H9 (cell line): ENCODE results near the gene CACHD1. TPM values are rescaled to one million over a fixed set of nuclear protein-coding genes. Genes with fewer than 3 reads are reported as not detected.

Experiments used
- DNase-seq: peaks from one replicate; pipeline ENCODE4 v3.0.0-alpha.2; 2017
- H2AFZ ChIP-seq: one replicate; pipeline ENCODE4 v1.6.1; 2013; ENCODE audit warnings: mild to moderate bottlenecking, low read length, control low read depth, moderate library complexity
- H2AK5ac ChIP-seq: 2 replicates; pipeline ENCODE4 v1.6.1; 2013; ENCODE audit warnings: low read length, control low read depth, mixed read lengths; ENCODE audit not compliant: insufficient read length
- H2BK120ac ChIP-seq: one replicate; pipeline ENCODE4 v1.6.1; 2013; ENCODE audit warnings: low read depth, mild to moderate bottlenecking, low read length, control low read depth, inconsistent platforms; ENCODE audit not compliant: poor library complexity, severe bottlenecking
- H2BK12ac ChIP-seq: 2 replicates; pipeline ENCODE4 v1.6.1; 2013; ENCODE audit warnings: low read length, control low read depth, mixed read lengths, low read depth; ENCODE audit not compliant: insufficient read length
- H2BK15ac ChIP-seq: 2 replicates; pipeline ENCODE4 v1.6.1; 2013; ENCODE audit warnings: low read depth, low read length, control low read depth
- H2BK20ac ChIP-seq: one replicate; pipeline ENCODE4 v1.6.1; 2013; ENCODE audit warnings: low read depth, mild to moderate bottlenecking, low read length, control low read depth, inconsistent platforms; ENCODE audit not compliant: poor library complexity, severe bottlenecking
- H2BK5ac ChIP-seq: 2 replicates; pipeline ENCODE4 v1.6.1; 2013; ENCODE audit warnings: low read length, control low read depth, mixed read lengths; ENCODE audit not compliant: insufficient read length
- H3K14ac ChIP-seq: 2 replicates; pipeline ENCODE4 v1.6.1; 2013; ENCODE audit warnings: low read length, control low read depth; ENCODE audit not compliant: insufficient read depth
- H3K18ac ChIP-seq: 2 replicates; pipeline ENCODE4 v1.6.1; 2013; ENCODE audit warnings: low read depth, mild to moderate bottlenecking, mixed read lengths, low read length, control low read depth; ENCODE audit not compliant: insufficient read length
- H3K23ac ChIP-seq: 2 replicates; pipeline ENCODE4 v1.6.1; 2013; ENCODE audit warnings: low read length, control low read depth, mixed read lengths, low read depth; ENCODE audit not compliant: insufficient read length
- H3K23me2 ChIP-seq: 2 replicates; pipeline ENCODE4 v1.6.1; 2013; ENCODE audit warnings: low read depth, mild to moderate bottlenecking, mixed read lengths, low read length, control low read depth; ENCODE audit not compliant: insufficient read length, poor library complexity, severe bottlenecking
- H3K27ac ChIP-seq: 2 replicates; pipeline ENCODE4 v1.5.1; 2013; ENCODE audit warnings: low read length, control low read depth, mixed read lengths, low read depth; ENCODE audit not compliant: insufficient read length
- H3K27me3 ChIP-seq: 2 replicates; pipeline ENCODE4 v1.6.1; 2013; ENCODE audit warnings: low read length, control low read depth, inconsistent platforms; ENCODE audit not compliant: insufficient read depth
- H3K4ac ChIP-seq: 2 replicates; pipeline ENCODE4 v1.6.1; 2013; ENCODE audit warnings: low read depth, mild to moderate bottlenecking, control low read depth, inconsistent platforms, low read length, moderate library complexity
- H3K4me1 ChIP-seq: 2 replicates; pipeline ENCODE4 v1.6.1; 2013; ENCODE audit warnings: low read length, control low read depth, inconsistent platforms; ENCODE audit not compliant: insufficient read depth
- H3K4me2 ChIP-seq: 2 replicates; pipeline ENCODE4 v1.6.1; 2013; ENCODE audit warnings: low read length, control low read depth, mixed read lengths; ENCODE audit not compliant: insufficient read length, insufficient read depth
- H3K56ac ChIP-seq: 2 replicates; pipeline ENCODE4 v1.6.1; 2013; ENCODE audit warnings: low read depth, mild to moderate bottlenecking, mixed read lengths, low read length, control low read depth; ENCODE audit not compliant: insufficient read length
- H3K79me1 ChIP-seq: 2 replicates; pipeline ENCODE4 v1.6.1; 2013; ENCODE audit warnings: low read depth, mild to moderate bottlenecking, moderate library complexity, low read length, control low read depth, inconsistent platforms; ENCODE audit not compliant: insufficient read depth, poor library complexity, severe bottlenecking
- H3K79me2 ChIP-seq: 2 replicates; pipeline ENCODE4 v1.6.1; 2013; ENCODE audit warnings: low read length, control low read depth, inconsistent platforms; ENCODE audit not compliant: insufficient read depth
- H3K9ac ChIP-seq: 2 replicates; pipeline ENCODE4 v1.6.1; 2013; ENCODE audit warnings: low read length, control low read depth, mixed read lengths; ENCODE audit not compliant: insufficient read length; ENCODE audit errors: extremely low read depth
- H3K9me3 ChIP-seq: one replicate; pipeline ENCODE4 v1.6.1; 2013; ENCODE audit warnings: low read depth, low read length, inconsistent platforms; ENCODE audit not compliant: control insufficient read depth
- H3T11ph ChIP-seq: one replicate; pipeline ENCODE4 v1.6.1; 2013; ENCODE audit warnings: mild to moderate bottlenecking, low read length, control low read depth, inconsistent platforms
- H4K20me1 ChIP-seq: one replicate; pipeline ENCODE4 v1.6.1; 2013; ENCODE audit not compliant: control insufficient read depth, insufficient read length, insufficient read depth
- H4K5ac ChIP-seq: 2 replicates; pipeline ENCODE4 v1.6.1; 2013; ENCODE audit warnings: low read depth, mild to moderate bottlenecking, mixed read lengths, low read length, control low read depth; ENCODE audit not compliant: insufficient read length
- H4K8ac ChIP-seq: replicated peaks from 2 replicates; pipeline ENCODE4 v1.6.1; 2013; ENCODE audit warnings: low read length, control low read depth, mixed read lengths, low read depth; ENCODE audit not compliant: insufficient read length
- H4K91ac ChIP-seq: 2 replicates; pipeline ENCODE4 v1.6.1; 2013; ENCODE audit warnings: low read depth, mild to moderate bottlenecking, moderate library complexity, mixed read lengths, low read length, control low read depth; ENCODE audit not compliant: insufficient read length
- H3K27ac Mint-ChIP-seq, 3 experiments: 2 replicates in 2 of 3; 3 replicates in 1 of 3; pipeline ENCODE4 v1.8.0; 2020 to 2021; ENCODE audit warnings: mixed read lengths in 3 of 3, mild to moderate bottlenecking in 1 of 3, moderate library complexity in 1 of 3
- H3K27me3 Mint-ChIP-seq: 2 replicates; pipeline ENCODE4 v1.8.0; 2021; ENCODE audit warnings: low read depth, mild to moderate bottlenecking, moderate library complexity, mixed read lengths
- H3K36me3 Mint-ChIP-seq, 3 experiments: 2 replicates in 2 of 3; 3 replicates in 1 of 3; pipeline ENCODE4 v1.8.0; 2020 to 2021; ENCODE audit warnings: low read depth in 3 of 3, mixed read lengths in 3 of 3; ENCODE audit not compliant: insufficient read depth in 1 of 3
- H3K4me1 Mint-ChIP-seq, 2 experiments: 2 replicates each; pipeline ENCODE4 v1.8.0; 2020; ENCODE audit warnings: mixed read lengths in 2 of 2
- H3K4me3 Mint-ChIP-seq, 2 experiments: 2 replicates in 1 of 2; 3 replicates in 1 of 2; pipeline ENCODE4 v1.8.0; 2020 to 2021; ENCODE audit warnings: mild to moderate bottlenecking in 2 of 2, mixed read lengths in 2 of 2, moderate library complexity in 1 of 2
- H3K9me3 Mint-ChIP-seq, 2 experiments: 2 replicates in 1 of 2; 3 replicates in 1 of 2; pipeline ENCODE4 v1.8.0; 2020; ENCODE audit warnings: mild to moderate bottlenecking in 2 of 2, mixed read lengths in 2 of 2, moderate library complexity in 1 of 2
- WGBS: extraction: QIAGEN DNeasy Blood & Tissue Kit; methylation state at CpG from one replicate; pipeline ENCODE4 v1.1.7; 2013; ENCODE audit warnings: missing lambda C conversion rate, low lambda C conversion rate, mixed read lengths; ENCODE audit not compliant: insufficient read length; ENCODE audit errors: extremely low coverage; 5-methylcytosine and 5-hydroxymethylcytosine counted together
- total RNA-seq: library from RNA; stranded (reverse); gene quantifications from 2 replicates; pipeline ENCODE4 v1.2.1, GENCODE V29; 2021
- TF ChIP-seq, protein P1 (sequence below): fragments of 200-600 bp; sonication (generic); conservative IDR thresholded peaks from 3 replicates; pipeline ENCODE4 v1.8.0; 2021; ENCODE audit warnings: antibody characterized with exemption, mild to moderate bottlenecking

The CACHD1 gene
- total RNA-seq, 1 experiment from 2014 or later, result 94.2 TPM

DNA sequence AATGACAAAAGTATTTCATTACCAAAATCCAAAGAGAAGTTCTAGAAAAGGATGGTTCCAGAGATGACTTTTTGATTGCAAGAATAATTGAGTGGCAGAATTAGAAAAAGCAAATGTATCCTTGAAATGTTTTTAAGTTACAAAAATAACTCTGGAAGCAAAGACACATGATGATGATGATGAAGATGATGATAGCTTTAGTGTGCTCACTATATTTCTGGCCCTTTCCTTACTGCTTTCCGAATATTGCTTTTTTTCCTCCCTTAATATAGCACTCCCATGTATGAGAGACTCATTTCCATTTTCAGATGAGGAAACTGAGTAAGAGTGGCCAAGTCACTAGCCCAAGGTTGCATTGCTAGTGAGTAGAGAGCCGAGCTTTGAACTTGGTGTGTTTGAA is 54.7 kb downstream of the CACHD1 start:
- no peak overlapping the region for H4K5ac ChIP-seq
- H3K4ac ChIP-seq, result no peak overlapping the region
- H4K91ac ChIP-seq, result no peak overlapping the region
- H3K79me2 ChIP-seq, result peaks cover 25% of the 10 kb centered on the region; the same call in 1 of the 2 replicates
- TF ChIP-seq, protein P1, sequence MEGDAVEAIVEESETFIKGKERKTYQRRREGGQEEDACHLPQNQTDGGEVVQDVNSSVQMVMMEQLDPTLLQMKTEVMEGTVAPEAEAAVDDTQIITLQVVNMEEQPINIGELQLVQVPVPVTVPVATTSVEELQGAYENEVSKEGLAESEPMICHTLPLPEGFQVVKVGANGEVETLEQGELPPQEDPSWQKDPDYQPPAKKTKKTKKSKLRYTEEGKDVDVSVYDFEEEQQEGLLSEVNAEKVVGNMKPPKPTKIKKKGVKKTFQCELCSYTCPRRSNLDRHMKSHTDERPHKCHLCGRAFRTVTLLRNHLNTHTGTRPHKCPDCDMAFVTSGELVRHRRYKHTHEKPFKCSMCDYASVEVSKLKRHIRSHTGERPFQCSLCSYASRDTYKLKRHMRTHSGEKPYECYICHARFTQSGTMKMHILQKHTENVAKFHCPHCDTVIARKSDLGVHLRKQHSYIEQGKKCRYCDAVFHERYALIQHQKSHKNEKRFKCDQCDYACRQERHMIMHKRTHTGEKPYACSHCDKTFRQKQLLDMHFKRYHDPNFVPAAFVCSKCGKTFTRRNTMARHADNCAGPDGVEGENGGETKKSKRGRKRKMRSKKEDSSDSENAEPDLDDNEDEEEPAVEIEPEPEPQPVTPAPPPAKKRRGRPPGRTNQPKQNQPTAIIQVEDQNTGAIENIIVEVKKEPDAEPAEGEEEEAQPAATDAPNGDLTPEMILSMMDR, result no peak
- H2AFZ ChIP-seq, result no peak overlapping the region
- no peak for DNase-seq
- no peaks in the 10 kb centered on the region for H3K9me3 ChIP-seq
- Mint-ChIP-seq H3K36me3 (peaks cover 0 to 2% (median 0%) of the 10 kb centered on the region in 3 experiments; a peak in 2 of 7 replicates), H3K9me3 (no peaks in the 10 kb centered on the region), H3K27ac (no peak overlapping the region), H3K4me3 (no peak overlapping the region), H3K27me3 (no peaks in the 10 kb centered on the region), H3K4me1 (peaks cover 84 to 87% of the 10 kb centered on the region in 2 experiments)
- H3K14ac ChIP-seq, result no peak overlapping the region
- H2BK12ac ChIP-seq, result no peak overlapping the region
- no peaks in the 10 kb centered on the region for H4K20me1 ChIP-seq
- H2BK20ac ChIP-seq, result no peak overlapping the region
- H3K18ac ChIP-seq, result no peak overlapping the region
- no peak overlapping the region for H3K56ac ChIP-seq
- H3K23me2 ChIP-seq, result no peaks in the 10 kb centered on the region
- peaks cover 12% of the 10 kb centered on the region for H3K79me1 ChIP-seq
- H3K9ac ChIP-seq, result no peak overlapping the region
- H2AK5ac ChIP-seq, result no peak overlapping the region
- no CpG with 5 or more reads among the region's 2 CpGs for WGBS
- H3K27ac ChIP-seq, result no peak overlapping the region
- no peak overlapping the region for H2BK5ac ChIP-seq
- H3K4me2 ChIP-seq, result no peak overlapping the region
- H2BK15ac ChIP-seq, result no peak overlapping the region
- no peak overlapping the region for H3T11ph ChIP-seq
- no peak overlapping the region for H3K23ac ChIP-seq
- H4K8ac ChIP-seq, result no peak overlapping the region
- H3K27me3 ChIP-seq, result no peaks in the 10 kb centered on the region
- no peak overlapping the region for H2BK120ac ChIP-seq
- H3K4me1 ChIP-seq, result peaks cover 18% of the 10 kb centered on the region
